Cerebellar cortex (tissue), 1 donor: ENCODE data around the gene LRBA.

Experiments
- DNase-seq: peaks from one replicate; pipeline ENCODE4 v3.0.0-alpha.2; 2015; ENCODE audit warnings: low spot score

The LRBA gene

GRCh38 chr4:150805183-150806025 is 209.7 kb downstream of the LRBA start:
- no peak for DNase-seq

- DNase-seq = no peak
Observed at GRCh38 chr4:150801833-150802232, 213.3 kb downstream of the LRBA start.

DNA sequence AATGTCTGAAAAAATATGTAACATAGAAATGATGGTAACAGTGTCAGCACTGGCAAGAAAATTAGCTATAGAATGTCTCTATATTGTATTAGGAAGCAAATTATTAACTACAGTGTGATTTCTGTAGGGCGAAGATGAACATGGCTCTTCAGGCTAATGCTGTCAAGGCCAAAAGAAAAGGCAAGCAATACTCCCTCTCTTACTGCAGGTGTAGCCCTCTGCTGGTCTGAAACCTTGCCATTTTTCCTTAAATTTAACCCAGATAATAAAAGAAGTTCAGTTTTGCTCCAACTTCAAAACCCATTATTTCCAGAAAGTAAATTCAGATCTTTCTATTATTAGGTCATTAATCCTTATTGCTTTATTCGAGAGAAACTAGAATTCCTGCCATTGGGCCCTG is 215.9 kb downstream of the LRBA start:
- no peak for DNase-seq

- DNase-seq = no peak
Observed at GRCh38 chr4:150794706-150795105, 220.4 kb downstream of the LRBA start.

GRCh38 chr4:150789864-150790263 is 225.2 kb downstream of the LRBA start:
- DNase-seq = no peak

DNA sequence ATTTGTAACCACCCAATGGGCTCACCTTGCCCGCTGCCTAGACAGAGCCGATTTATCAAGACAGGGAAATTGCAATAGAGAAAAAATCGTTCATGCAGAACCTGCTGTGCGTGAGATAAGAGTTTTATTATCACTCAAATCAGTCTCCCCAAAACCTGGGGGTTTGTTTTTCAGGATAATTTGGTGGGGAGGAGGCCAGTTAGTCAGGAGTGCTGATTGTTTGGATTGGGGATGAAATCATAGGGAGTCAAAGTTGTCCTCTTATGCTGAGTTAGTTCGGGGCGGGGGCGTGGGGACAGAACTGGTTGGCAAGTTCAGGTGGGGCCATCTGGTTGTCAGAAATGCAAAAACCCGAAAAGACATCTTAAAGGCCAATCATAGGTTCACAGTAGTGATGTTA is 230.1 kb downstream of the LRBA start:
- no peak for DNase-seq

GRCh38 chr4:150784305-150784704 is 230.8 kb downstream of the LRBA start:
- DNase-seq = no peak

DNA sequence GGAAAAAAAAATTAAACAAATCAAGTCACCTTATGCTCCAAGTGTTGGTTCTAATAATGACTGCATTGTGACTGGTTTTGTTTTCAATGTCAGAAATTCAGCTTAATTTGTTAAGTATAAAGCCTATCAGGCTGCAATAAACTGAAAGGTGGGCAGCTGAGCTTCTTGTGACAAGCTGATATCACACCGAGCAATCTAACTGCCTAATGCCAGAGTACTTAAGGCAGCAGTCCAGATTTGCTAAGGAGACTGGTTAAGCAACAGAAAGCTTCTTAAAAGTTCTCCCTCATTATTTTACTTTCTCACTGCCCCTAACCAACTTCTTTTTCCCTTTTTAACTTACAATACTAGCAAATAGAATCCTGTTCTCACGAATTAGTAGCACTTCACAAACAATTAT is 232.2 kb downstream of the LRBA start:
- DNase-seq = peak; percentile 40

DNA sequence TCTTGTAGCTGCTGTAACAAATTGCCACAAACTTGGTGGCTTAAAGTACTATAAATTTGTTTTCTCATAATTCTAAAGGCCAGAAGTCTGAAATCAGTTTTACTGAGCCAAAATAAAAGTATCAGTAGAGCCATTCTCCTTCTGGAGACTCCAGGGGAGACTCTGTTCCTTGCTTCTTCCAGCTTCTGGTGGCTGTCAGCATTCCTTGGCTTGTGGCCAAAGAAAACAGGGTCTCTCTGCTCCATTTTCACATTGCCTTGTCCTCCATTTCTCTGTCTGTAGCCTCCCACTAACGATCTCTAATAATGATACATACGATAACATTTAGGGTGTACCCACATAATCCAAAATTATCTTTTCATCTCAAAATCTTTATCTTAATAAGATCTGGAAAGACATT is 232.8 kb downstream of the LRBA start:
- peak; percentile 23 for DNase-seq

GRCh38 chr4:150781191-150781590 is 233.9 kb downstream of the LRBA start:
- DNase-seq = peak; percentile 14

DNA sequence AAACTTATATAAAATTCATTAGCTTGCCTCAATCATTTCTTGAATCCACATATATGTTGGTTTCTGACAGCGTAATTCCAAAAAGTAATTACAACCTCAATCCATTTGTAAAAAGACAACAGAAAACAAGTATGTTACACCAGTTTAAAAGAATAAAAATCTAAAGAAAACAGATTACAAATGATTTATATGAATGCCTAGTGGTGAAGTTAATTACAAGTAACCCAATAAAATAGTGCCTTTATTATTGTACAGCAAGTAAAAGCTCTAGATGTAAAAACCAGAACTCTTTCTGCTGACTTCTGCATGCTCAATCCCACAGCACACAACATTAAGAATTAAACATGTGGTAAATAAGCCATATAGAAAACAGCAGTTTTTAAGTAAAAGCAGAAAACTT is 235.4 kb downstream of the LRBA start:
- no peak for DNase-seq

DNA sequence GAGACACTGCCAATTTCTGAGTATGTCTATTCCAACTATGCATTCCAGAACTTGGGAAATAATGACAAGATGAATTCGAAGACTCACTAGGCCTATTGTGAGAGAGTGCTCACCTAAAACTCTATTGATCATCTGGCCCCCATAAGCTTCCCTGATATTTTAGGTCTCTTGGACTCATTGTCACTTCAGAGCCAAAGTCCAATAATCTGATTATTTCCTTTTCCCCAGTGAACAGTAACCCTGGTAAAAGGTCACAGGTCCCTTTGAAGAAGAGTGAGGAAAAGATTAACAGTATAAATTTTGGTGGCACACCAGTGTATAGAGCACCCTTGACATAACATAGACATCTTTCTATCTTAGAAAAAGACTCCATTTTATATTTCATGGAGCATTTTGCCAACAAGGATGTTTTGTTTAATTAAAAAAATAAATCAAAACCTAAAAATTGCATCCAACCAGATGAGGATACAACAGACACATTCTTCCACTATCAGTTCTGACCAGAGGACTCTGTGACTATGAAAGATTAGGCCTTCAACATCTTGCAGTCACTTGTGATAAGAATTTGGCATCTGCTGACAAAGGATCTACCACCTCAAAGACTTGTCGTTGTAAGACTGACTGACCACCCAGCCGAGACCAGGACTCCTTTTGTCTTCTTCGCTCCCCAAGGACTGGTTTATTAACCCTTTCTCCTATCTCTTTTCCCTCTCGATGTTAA is 241.2 kb downstream of the LRBA start:
- no peak for DNase-seq

GRCh38 chr4:150773032-150773431 is 242.1 kb downstream of the LRBA start:
- no peak for DNase-seq

- no peak for DNase-seq
Observed at GRCh38 chr4:150771382-150771781, 243.7 kb downstream of the LRBA start.

- DNase-seq = no peak
Observed at GRCh38 chr4:150769845-150770244, 245.2 kb downstream of the LRBA start.

DNA sequence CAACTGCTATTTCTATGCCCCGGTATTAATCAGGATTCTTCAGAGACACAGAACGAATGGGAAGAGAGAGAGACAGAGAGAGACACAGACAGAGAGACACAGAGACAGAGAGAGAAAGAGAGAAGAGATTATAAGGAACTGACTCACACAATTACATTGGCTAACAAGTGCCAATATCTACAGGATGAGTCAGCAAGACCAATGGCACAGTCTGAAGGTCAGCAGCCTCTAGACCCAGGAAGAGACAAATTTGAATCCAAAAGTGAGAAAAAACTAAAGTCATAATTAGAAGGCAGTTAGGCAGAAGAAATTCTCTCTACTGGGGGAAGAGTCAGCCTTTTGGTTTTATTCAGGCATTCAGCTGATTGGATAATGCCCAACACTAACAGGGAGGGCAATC is 245.8 kb downstream of the LRBA start:
- DNase-seq = no peak

- no peak for DNase-seq
Observed at GRCh38 chr4:150768497-150768896, 246.6 kb downstream of the LRBA start.

DNA sequence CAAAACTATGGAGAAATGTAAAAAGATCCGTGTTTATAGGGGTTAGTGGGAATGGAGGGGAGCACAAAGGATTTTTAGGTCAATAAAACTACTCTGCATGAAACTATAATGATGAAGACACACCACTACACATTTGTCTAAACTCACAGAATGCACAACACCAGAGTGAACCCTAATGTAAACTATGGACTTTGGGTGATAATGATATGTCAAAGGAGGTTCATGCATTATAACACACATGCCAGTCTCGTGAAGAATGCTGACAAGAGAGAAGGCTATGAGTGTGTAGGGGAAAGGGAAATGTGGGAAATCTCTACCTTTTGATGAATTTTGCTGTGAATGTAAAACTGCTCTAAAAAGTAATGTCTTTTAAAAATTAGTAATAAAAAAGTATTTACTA is 249.9 kb downstream of the LRBA start:
- DNase-seq = no peak

GRCh38 chr4:150751648-150752047 is 263.4 kb downstream of the LRBA start:
- no peak for DNase-seq

DNA sequence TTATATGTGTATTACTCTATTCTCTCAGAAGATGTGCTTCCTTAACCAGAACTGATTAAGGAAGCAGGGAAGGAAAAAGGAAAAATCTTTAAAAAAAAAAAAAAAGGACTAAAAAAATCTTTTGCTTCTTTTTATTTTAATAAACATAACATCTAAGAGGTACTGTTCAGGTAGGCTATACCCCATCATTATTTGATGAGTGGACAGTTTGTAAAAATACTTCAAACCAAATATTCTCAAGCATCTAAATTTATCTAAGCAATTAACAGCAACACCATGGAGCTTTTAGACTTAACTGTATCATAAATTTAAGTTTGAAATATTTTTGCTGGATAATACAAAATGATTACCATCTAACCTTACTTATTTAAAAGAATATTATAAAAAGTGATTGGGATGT is 264.3 kb downstream of the LRBA start:
- DNase-seq = no peak

DNA sequence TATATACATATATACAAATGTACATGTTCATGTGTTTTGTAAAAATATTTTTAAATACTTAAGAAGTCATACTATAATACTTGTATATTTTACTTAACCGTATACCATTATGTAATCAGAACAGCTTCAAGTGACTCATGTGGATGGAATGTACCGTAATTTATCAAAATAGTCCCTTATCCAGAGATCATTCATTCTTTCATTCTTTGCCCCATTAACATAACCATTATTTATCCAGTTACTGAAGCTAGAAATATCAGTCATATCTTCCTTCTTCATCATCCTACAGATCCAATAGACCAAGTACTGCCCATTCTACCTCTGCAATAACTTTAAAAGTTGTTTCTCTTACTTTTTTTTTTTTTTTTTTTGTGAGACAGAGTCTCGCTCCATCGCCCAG is 268.9 kb downstream of the LRBA start:
- DNase-seq = no peak

DNA sequence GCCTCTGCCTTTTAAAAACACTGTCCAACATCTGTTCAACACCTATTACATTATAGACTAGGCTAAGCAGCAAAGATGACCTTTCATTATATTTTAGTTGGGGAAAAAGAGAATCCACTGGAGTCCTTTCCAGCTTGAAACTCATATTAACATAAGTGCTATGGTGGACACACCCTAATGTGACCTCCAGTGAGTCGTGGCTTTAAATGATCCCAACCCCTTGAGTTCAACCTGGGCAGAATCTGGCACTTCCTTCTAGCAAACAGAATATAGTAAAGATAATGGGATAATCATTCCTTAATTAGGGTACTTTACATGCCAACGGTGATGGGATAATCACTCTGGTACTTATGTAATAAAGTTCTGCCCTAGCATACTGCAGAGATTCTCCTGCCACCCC is 270.5 kb downstream of the LRBA start:
- no peak for DNase-seq

- DNase-seq = no peak
Observed at GRCh38 chr4:150743564-150744342, 271.3 kb downstream of the LRBA start.
